HG03139 (cell line): ENCODE results near the gene LYPD5.
"Not testable (repeated sequence)": the region's sequence is repeated elsewhere in the genome, so short reads cannot be mapped to it uniquely, and the experiment has no call there.

Experiments
- ATAC-seq: cut with Tn5 transposase; IDR thresholded peaks from one replicate; pipeline ENCODE4 v1.9.1; 2021; ENCODE audit not compliant: unreplicated experiment

LYPD5 gene

DNA sequence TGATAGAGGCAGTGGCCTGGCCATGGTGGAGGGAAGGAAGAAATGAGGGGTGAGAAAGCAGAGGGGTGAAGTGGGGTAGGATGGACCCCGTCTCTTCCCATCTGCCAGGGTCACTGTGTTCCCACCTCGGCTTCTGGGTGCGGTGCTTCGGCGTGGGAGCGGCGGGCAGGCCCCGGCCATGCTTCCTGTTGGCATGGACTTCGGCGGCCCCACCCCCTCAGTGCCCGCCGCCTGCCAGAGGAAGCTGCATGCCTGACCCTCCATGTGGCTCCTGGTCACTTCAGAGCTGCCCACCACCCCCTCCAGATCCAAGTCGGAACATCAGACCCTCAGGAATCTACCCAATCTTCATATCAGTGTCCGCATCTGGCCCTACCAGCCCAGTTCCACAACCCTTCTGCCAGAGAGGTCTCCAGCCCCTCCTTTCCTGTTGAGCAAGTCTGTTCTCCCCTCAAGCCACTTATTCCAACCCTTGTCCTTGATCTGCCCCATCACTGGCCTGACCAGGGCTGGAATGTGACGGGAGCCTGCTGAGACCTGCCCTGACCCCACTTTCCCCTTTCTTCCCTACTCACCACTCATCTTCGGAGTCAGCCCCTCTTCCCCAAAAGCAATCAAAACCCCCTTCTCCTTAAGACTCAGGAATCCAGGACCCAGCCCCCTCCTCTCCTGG lies 23.0 kb downstream of the LYPD5 start:
- no peak for ATAC-seq

GRCh38 chr19:43778651-43779050 lies 23.6 kb downstream of the LYPD5 start:
- ATAC-seq, result no peak

DNA sequence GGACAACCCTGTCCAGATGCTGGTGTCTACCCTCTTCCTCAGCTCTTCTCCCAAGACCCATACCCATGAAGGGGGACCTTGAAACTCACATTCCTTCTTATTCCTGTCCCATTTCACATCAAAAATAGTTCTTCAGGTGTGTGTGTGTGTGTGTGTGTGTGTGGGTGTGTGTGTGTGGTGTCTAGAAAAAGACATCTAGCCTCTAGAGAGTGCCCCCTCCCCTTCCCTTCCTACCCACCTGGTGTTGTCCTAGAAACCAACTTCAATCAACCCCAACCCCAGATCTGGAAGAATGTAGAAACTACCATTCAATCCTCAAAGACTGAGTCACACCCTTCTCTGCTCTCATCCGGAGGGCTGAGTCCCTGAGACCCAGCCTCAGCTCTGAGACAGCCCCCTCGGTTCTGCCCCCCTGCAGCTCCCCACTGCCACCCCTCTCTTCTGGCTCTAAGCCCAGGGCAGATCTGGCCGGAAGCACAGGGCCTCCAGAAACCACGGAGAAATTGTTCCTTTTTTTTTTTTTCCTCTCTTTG lies 25.0 kb downstream of the LYPD5 start:
- no peak for ATAC-seq

- ATAC-seq, result no peak
Observed at GRCh38 chr19:43776286-43776685, 26.0 kb downstream of the LYPD5 start.

GRCh38 chr19:43775299-43775890 lies 26.9 kb downstream of the LYPD5 start:
- no peak for ATAC-seq

- not testable (repeated sequence) for ATAC-seq
Observed at GRCh38 chr19:43774940-43775258, 27.3 kb downstream of the LYPD5 start.

DNA sequence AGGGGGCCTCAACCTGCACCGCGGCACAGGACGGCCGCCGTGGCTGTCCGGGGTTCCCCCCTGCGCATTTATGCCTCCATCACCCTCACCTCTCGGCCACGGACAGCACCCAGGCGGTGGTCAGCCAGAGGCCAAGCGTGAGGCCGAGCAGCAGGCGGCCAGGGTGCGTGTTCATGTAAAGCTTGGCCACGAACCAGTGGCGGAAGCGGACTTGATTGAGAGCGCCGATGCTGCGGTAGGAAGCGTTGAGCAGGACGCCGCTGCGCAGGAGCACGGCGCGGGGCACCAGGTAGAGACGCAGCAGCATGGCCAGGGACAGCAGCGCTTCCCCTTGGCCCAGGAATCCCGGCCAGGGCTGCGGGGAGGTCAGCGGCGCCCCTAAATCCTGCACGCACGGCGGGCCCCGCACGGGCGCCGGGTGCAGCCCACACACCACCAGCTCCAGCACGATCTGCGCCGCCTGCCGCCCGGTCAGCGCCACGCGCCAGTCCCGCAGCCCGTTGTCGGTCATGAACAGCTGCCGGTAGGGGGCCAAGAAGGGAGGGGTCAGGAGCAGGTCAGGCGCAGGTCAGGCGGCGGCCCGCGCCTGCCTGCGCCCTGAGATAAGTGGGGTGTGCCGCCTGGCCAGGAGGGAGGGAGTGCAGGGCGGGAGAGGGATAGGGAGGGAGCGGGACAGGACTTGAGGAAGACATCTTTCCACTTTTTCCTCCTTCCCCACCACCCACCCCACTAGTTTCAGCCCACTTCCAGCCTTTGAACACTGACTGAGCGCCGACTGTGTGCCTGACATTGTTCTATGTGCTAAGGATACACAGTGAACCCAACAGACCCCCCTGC lies 27.9 kb downstream of the LYPD5 start:
- no peak for ATAC-seq

GRCh38 chr19:43773725-43774102 lies 28.5 kb downstream of the LYPD5 start:
- ATAC-seq, result no peak

DNA sequence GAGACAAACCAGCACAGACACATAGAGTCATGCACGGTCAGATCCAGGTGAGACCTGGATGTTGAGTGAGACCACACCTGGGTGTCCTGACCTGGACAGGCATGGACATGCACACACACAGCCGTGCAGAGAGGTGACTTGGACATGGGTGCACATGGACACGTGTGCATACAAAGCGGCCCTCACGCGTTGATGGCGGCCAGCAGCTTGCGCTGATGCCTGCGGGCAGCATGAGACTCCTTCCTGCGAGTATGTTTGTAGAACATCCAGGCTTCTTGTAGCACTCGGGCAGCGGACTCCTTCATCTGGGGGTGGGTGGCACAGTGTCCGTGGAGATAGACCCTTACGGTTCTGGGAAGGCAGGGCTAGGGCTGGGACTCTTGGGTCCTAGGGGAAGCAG lies 33.0 kb downstream of the LYPD5 start:
- no peak for ATAC-seq

GRCh38 chr19:43768273-43769050 lies 33.8 kb downstream of the LYPD5 start:
- ATAC-seq, result no peak

DNA sequence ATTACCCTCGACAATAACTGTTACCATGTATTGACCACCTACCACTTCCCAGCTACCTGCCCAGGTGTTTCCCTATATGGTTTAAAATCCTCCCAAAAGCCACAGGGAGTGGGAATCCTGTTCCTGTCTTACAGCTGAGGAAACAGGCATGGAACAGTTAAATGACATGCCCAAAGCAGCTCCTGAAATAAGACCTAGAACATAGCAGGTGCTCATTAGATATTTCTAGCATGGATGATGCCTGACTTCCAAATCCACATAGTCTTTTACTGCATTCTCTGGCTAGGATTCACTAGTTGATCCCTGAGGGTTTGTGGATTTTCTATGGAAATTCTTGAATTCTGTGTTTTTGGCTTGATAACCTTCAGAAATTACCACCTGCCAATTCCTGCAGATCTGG lies 34.4 kb downstream of the LYPD5 start:
- ATAC-seq, result no peak

DNA sequence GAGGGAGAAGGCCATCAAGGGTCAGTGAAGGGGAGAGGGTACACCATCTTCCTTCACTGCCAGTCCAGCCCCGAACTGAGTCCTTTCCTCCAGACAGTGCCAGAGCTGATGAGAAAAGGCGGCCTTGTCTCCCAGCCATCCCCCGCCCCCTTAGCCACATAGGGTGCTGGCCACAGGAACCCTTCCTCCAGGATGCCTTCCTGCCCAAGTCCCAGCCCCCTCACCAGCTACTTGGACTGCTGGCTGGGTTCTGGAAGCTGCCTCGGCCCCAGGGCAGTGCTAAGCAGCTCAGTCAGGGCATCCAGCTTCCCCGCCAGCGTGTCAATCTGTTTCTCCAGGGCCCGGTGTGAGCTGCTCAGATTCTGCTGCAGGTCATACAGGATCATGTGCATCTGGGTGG lies 34.9 kb downstream of the LYPD5 start:
- no peak for ATAC-seq

DNA sequence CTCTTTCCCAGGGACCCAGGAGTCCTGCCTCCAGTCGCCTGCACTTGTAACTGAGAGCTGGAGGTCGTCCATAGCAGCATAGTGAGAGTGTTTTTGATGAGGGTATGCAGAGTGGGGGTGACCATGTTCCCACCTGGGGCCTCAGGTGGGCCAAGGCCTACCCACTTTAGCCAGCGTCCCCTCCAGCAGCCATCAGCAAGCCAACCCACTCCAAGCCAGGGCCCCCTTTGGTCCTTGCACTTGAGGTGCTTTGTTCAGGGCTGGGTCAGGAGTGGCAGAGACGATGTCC lies 35.5 kb downstream of the LYPD5 start:
- no peak for ATAC-seq

DNA sequence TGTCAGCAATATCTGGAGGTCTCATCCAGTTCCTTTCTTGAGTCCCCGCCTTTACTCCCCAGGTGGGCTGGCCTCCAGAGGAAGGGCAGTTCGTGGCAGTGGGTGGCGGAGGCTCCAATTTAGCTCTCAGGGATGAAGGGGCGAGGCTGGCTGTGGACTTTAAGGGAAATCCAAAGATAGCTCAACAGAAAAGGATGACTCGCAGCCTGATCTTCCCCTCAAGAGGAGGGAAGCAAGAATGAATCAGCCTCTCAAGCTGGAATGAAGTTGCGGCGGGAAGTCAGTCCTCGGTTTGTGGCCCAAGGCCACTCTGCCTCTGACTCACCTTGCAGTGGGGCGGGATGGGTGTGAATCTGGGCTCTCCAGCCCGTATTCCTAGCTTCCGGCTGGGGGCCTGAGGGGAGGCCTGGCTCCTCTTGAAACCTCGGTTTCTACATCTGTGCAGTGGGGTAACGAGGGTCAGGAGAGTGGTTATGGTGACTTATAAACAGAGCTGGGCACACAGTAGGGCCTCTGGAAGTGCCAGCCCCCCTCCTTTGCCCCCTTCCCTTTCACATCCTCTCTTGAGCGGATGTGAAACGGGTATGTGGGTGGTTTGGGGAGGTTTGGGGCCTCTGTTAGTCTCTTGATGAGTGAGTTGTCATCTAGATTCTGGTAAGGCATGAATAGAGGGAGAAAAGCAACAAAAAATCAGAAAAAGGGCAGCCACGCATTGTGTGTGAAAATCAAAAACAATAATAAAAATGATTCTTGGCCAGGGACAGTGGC lies 37.0 kb downstream of the LYPD5 start:
- ATAC-seq, result peak; percentile 56

DNA sequence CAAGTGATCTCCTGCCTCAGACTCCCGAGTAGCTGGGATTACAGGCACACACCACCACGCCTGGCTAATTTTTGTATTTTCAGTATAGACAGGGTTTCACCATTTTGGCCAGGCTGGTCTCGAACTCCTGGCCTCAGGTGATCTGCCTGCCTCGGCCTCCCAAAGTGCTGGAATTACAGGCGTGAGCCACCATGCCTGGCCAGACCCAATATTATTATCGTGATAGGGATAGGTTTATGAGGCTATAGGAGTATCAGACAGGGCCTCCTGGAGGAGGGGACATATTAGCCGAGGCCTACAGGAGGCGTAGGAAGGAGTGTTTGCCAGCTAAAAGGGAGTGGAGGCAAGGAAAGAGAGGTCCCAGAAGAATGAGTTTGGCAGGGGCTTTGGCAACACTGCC lies 37.6 kb downstream of the LYPD5 start:
- ATAC-seq, result not testable (repeated sequence)

- ATAC-seq, result no peak
Observed at GRCh38 chr19:43763473-43763939, 38.7 kb downstream of the LYPD5 start.

DNA sequence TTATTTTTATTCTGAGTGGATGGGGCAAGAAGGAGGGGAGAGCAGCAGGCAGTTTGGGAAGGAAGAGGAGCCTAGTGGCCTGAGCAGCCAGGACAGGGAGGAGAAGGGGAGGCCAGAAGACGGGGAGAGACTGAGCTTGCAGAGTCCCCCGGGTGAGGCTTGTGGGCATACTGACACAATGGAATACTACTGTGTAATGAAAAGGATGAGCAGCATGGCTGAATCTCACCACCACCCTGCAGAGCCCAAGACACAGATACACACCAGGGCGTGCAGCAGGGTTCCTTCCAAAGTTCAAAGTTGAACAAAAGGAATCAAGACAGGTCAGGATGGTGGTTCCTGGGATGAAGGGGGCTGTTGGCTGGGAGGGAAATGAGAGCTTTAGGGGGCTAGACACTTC lies 39.4 kb downstream of the LYPD5 start:
- no peak for ATAC-seq

DNA sequence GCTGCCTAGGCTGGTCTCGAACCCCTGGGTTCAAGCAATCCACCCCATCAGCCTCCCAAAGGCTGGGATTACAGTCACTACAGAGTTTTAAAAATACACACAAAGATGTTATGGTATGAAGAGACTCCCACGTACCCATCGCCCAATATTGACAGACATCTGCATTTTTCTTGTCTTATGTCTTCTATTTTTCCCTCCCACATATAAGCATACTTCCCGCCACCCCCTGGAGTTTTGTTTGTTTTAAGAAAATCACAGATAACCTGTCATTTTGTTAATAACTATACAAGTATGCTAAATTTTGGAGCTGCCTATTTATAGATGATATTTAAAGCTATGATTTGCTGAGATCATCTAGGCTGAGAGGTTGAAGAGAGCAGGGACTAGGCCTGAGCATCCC lies 41.3 kb downstream of the LYPD5 start:
- ATAC-seq, result no peak

GRCh38 chr19:43759515-43759914 lies 42.7 kb downstream of the LYPD5 start:
- ATAC-seq, result no peak

GRCh38 chr19:43755256-43755801 lies 46.9 kb downstream of the LYPD5 start:
- ATAC-seq, result no peak
